Cardiac muscle cell (in vitro differentiated cells and primary cell): ENCODE results near the gene ASGR1. TPM values are rescaled to one million over a fixed set of nuclear protein-coding genes. Genes with fewer than 3 reads are reported as not detected.
A peak's percentile ranks its signal among the peaks of the same experiment; 100 is the strongest.

ENCODE experiments used
- DNase-seq, 2 donors: peaks; one replicate each; pipeline versions ENCODE4 v3.0.0 to v3.0.0-alpha.2; 2010 to 2017; ENCODE audit warnings: low read depth in 1 of 2, low spot score in 1 of 2
- H3K27ac ChIP-seq: fragments of 200-600 bp; sonication (generic); 2 replicates; pipeline ENCODE4 v1.5.1; 2016
- H3K27me3 ChIP-seq: fragments of 200-600 bp; sonication (generic); 2 replicates; pipeline ENCODE4 v1.6.0; 2016; ENCODE audit warnings: control low read depth
- H3K36me3 ChIP-seq: fragments of 200-600 bp; sonication (generic); 2 replicates; pipeline ENCODE4 v1.5.1; 2016; ENCODE audit warnings: control low read depth
- H3K4me1 ChIP-seq: fragments of 200-600 bp; sonication (generic); 2 replicates; pipeline ENCODE4 v1.8.1; 2017; ENCODE audit warnings: low read depth, mild to moderate bottlenecking, mixed run types
- H3K4me3 ChIP-seq: fragments of 200-600 bp; sonication (generic); 2 replicates; pipeline ENCODE4 v1.5.1; 2016; ENCODE audit warnings: mild to moderate bottlenecking
- H3K9me3 ChIP-seq: fragments of 200-600 bp; sonication (generic); 2 replicates; pipeline ENCODE4 v1.5.1; 2017; ENCODE audit warnings: low read depth, mild to moderate bottlenecking, control low read depth
- CTCF ChIP-seq: IDR thresholded peaks from 2 replicates; pipeline ENCODE4 v1.5.1; 2012; ENCODE audit warnings: low read depth, mild to moderate bottlenecking, low read length
- polyA plus RNA-seq: library from polyadenylated mRNA; unstranded; fragments of >200 nt; fragmentation: Nextera tagmentation; extraction: Ambion mirVana; gene quantifications from 2 replicates; pipeline ENCODE4 v1.2.1, GENCODE V29; 2016
- total RNA-seq: library from RNA; depleted of rRNA; stranded (reverse); fragments of >200 nt; gene quantifications from 2 replicates; pipeline ENCODE4 v1.2.3, GENCODE V29; 2016

ASGR1 gene
- 19.8 and 20.2 TPM in 2 replicates for total RNA-seq
- polyA plus RNA-seq: 19.2 and 21.7 TPM in 2 replicates

GRCh38 chr17:7179317-7180254 is at the start of gene ASGR1:
TSS of gene ASGR1 (minus strand) at chr17:7179370. CDS start at chr17:7178563, 807 bp downstream.
- Histone ChIP-seq H3K9me3 (no peaks in the 10 kb centered on the region), H3K27me3 (no peaks in the 10 kb centered on the region), H3K4me3 (peak within 1 kb of the TSS; percentile 44), H3K36me3 (no peaks in the 10 kb centered on the region), H3K4me1 (no peaks in the 10 kb centered on the region), H3K27ac (no peak within 1 kb of the TSS)
- DNase-seq: peak in 1 of 2 donors; percentile 17
- no peak for TF ChIP-seq CTCF

GRCh38 chr17:7228920-7229319 is 49.8 kb upstream of the ASGR1 start:
- TF ChIP-seq CTCF: no peak
- Histone ChIP-seq H3K4me3 (no peak overlapping the region), H3K4me1 (peaks cover 4% of the 10 kb centered on the region), H3K27me3 (no peaks in the 10 kb centered on the region), H3K36me3 (peaks cover 49% of the 10 kb centered on the region), H3K27ac (no peak overlapping the region), H3K9me3 (no peaks in the 10 kb centered on the region)
- DNase-seq: no peak

- DNase-seq: no peak
- Histone ChIP-seq H3K27me3 (no peaks in the 10 kb centered on the region), H3K4me1 (no peaks in the 10 kb centered on the region), H3K9me3 (no peaks in the 10 kb centered on the region), H3K36me3 (peaks cover 68% of the 10 kb centered on the region), H3K4me3 (no peak overlapping the region), H3K27ac (no peak overlapping the region)
- no peak for TF ChIP-seq CTCF
Observed at GRCh38 chr17:7226721-7227710, 47.8 kb upstream of the ASGR1 start.

GRCh38 chr17:7225711-7226331 is 46.7 kb upstream of the ASGR1 start:
- Histone ChIP-seq H3K27me3 (no peaks in the 10 kb centered on the region), H3K4me3 (no peak overlapping the region), H3K36me3 (peaks cover 70% of the 10 kb centered on the region), H3K27ac (no peak overlapping the region), H3K9me3 (no peaks in the 10 kb centered on the region), H3K4me1 (peaks cover under 1% of the 10 kb centered on the region)
- no peak for DNase-seq
- no peak for TF ChIP-seq CTCF

- Histone ChIP-seq H3K9me3 (no peaks in the 10 kb centered on the region), H3K27me3 (no peaks in the 10 kb centered on the region), H3K4me3 (no peak overlapping the region), H3K27ac (peak overlapping the region; percentile 3), H3K36me3 (peaks cover 70% of the 10 kb centered on the region), H3K4me1 (peaks cover 6% of the 10 kb centered on the region)
- TF ChIP-seq CTCF: no peak
- no peak for DNase-seq
Observed at GRCh38 chr17:7224661-7225111, 45.5 kb upstream of the ASGR1 start.
